Dendritic cell treated with granulocyte-macrophage colony-stimulating factor and Interleukin-4, amounts not matched to agents 40 ng/mL and 50 ng/mL, for 4 days (primary cell): ENCODE measurements around the gene SH2B3.

ENCODE experiments used
- H3K27ac Mint-ChIP-seq: one replicate; pipeline ENCODE4 v1.8.0; 2022; ENCODE audit warnings: mild to moderate bottlenecking, mixed read lengths
- H3K27me3 Mint-ChIP-seq: one replicate; pipeline ENCODE4 v1.8.0; 2022; ENCODE audit warnings: mild to moderate bottlenecking, mixed read lengths
- H3K36me3 Mint-ChIP-seq: one replicate; pipeline ENCODE4 v1.8.0; 2022; ENCODE audit warnings: low read depth, mixed read lengths
- H3K4me1 Mint-ChIP-seq: one replicate; pipeline ENCODE4 v1.8.0; 2022; ENCODE audit warnings: low read depth, mixed read lengths
- H3K4me3 Mint-ChIP-seq: one replicate; pipeline ENCODE4 v1.8.0; 2022; ENCODE audit warnings: mild to moderate bottlenecking, moderate library complexity, mixed read lengths
- H3K9me3 Mint-ChIP-seq: one replicate; pipeline ENCODE4 v1.8.0; 2022; ENCODE audit warnings: mixed read lengths
- intact Hi-C: fragments of 100-400 bp; cut with micrococcal nuclease; formaldehyde crosslinking; loops from one replicate; pipeline ENCODE4 v1.15.0; 2022

Gene SH2B3

DNA sequence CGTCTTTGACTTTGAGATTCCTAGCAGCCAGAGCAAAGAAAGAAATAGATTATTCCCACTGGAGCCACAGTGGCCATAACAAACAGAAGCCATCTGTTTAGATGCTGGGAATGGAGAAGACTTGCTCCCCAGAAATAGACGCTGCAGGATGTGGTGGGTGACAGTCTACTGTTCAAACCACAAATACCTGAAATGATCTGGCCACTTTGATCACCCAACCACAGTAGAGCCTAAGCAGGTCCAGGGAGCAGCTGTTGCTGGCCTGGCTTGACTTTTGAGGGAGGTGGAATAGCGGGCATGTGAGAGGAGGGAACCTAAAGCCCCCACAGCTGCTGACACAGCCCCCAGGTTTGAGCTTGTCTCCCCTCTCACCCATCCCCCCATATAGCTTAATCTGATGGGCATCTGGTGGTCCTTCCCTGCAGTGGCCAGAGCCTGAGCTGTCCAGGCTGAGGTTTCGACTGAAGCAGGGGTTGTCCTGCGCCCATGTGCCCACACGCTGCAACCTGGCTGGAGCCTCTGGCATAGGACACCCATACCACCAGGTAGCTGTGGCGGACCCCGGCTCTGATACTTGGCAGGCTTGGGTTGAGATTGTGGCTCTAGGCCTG is 38.7 kb downstream of the SH2B3 start:
- H3K36me3 Mint-ChIP-seq = peaks cover 99% of the 10 kb centered on the region
- H3K27ac Mint-ChIP-seq = peak overlapping the region; percentile 68
- H3K4me3 Mint-ChIP-seq = peak overlapping the region; percentile 39
- H3K27me3 Mint-ChIP-seq = no peaks in the 10 kb centered on the region
- H3K9me3 Mint-ChIP-seq = no peaks in the 10 kb centered on the region
- intact Hi-C loops = loop anchor here (2.0 kb wide), 1 partner anchor 46 kb away; no protein-coding TSS in a partner anchor
- H3K4me1 Mint-ChIP-seq = peaks cover 100% of the 10 kb centered on the region

DNA sequence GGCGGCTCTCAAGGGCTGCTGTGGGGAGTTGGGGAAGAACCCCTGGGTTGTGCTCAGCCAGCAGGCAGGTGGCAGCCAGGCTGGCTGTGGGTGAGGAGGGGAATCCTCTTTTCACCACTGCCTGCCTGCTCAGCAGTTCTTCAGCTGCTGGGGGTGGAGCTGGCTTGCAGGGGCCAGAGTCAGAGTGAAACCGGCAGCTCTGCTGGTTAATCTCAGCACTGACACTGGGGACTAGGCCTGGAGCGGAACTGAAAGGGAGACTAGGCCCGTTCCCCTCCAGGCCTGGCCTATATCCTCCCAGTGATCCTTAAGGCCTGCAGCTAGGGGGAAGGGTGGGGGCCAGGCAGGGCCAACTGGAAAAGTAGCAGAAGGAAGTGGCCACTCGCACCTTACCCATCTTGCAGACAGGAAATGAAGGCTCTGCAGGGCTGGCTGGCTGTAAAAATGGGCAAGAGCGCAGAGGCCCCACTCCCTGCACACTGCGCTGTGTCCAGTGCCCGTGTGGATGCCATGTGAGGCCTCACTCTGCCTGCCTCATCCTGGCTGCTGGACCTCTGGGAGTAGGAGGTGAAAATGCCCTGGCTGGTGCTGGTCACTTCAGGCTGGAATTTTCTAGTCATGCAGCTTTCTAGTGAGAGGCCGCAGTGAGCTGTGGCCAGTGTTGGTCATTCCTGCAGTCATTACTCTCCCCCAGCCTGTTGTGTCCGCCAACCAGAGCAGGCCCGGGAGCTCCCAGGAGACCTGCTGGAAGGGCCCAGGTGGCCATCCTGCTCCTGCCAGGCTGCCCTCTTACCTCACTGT is 39.4 kb downstream of the SH2B3 start:
- intact Hi-C loops = loop anchor here (2.0 kb wide), 1 partner anchor 46 kb away; no protein-coding TSS in a partner anchor
- Mint-ChIP-seq H3K36me3 (peaks cover 99% of the 10 kb centered on the region), H3K27ac (peak overlapping the region; percentile 68), H3K27me3 (no peaks in the 10 kb centered on the region), H3K9me3 (no peaks in the 10 kb centered on the region), H3K4me3 (peak overlapping the region; percentile 50), H3K4me1 (peaks cover 100% of the 10 kb centered on the region)

DNA sequence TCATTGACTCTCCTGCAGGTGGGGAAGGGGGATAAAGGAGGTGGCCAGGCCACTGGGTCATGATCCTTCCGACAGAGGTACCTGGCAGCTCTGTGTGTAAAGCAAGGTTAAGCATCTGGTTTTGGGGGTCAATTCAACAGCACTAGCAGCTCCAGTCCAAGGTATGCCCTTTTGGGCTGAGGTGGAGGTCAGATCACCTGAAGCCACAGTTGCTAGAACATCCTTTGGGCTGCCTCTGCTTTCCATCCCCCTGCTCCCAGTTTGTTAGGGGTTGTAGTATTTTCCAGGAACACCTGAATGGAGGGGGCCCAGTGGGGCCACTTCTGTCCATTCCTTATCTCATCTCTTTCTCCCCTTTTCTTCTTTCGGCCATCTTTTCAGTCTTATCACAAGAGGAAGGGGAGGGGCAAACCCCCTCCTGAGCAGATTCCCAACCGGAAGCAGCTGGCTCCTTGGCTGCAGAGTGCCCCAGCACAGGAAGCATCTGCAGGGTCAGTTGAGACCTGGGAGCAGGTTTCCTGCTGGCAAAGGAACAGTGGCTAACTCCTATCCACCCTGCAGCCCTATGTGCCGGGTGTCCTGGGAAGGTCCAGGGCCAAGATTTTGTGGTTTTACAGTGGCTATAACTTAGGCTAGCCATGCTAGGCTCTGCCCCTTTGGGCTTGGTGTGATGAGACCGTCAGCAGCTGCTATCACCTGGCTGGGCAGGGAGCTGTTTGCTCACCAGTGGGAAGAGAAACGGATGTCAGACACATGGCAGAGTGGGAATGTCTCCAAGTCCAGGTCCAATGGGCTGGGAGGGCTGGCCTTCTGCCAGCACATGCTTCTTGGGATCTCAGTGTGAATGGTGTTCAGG is 40.2 kb downstream of the SH2B3 start:
- H3K27ac Mint-ChIP-seq = peak overlapping the region; percentile 68
- H3K36me3 Mint-ChIP-seq = peaks cover 99% of the 10 kb centered on the region
- H3K27me3 Mint-ChIP-seq = no peaks in the 10 kb centered on the region
- intact Hi-C loops = loop anchor here (2.0 kb wide), 1 partner anchor 47 kb away; no protein-coding TSS in a partner anchor
- peaks cover 100% of the 10 kb centered on the region for H3K4me1 Mint-ChIP-seq
- H3K4me3 Mint-ChIP-seq = peak overlapping the region; percentile 50
- H3K9me3 Mint-ChIP-seq = no peaks in the 10 kb centered on the region

DNA sequence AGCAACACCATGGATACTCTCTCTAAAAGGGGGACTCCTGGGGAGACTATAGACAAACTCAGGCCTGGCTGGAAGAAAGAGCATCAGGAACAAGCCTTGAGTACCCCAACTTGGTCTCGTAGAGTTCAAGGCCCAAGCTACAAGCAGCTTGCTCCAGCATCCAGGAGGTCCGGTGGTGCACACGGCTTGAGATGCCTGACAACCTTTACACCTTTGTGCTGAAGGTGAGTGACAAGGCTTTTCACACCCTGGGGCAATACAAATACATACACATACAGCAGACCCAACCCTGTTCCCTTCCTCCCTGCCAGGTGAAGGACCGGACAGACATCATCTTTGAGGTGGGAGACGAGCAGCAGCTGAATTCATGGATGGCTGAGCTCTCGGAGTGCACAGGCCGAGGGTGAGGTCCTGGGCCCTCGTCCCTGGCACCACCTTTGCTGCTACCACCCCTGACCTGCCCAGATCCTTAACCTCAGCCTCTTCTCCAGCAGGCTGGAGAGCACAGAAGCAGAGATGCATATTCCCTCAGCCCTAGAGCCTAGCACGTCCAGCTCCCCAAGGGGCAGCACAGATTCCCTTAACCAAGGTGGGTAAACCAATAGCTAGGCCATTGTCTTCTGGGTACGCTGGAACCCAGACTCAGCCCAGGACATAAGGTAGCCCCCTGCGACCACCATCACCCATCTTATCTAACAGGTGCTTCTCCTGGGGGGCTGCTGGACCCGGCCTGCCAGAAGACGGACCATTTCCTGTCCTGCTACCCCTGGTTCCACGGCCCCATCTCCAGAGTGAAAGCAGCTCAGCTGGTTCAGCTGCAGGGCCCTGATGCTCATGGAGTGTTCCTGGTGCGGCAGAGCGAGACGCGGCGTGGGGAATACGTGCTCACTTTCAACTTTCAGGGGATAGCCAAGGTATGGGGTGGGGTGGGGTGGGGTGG is 41.2 kb downstream of the SH2B3 start:
- Mint-ChIP-seq H3K27me3 (no peaks in the 10 kb centered on the region), H3K4me1 (peaks cover 98% of the 10 kb centered on the region), H3K9me3 (no peaks in the 10 kb centered on the region), H3K4me3 (no peak overlapping the region), H3K27ac (peak overlapping the region; percentile 68), H3K36me3 (peaks cover 100% of the 10 kb centered on the region)
- intact Hi-C loops = no loop called here

- intact Hi-C loops = no loop called here
- Mint-ChIP-seq H3K4me3 (no peak overlapping the region), H3K27me3 (no peaks in the 10 kb centered on the region), H3K9me3 (no peaks in the 10 kb centered on the region), H3K36me3 (peaks cover 93% of the 10 kb centered on the region), H3K27ac (peak overlapping the region; percentile 85), H3K4me1 (peaks cover 90% of the 10 kb centered on the region)
Observed at GRCh38 chr12:111447571-111448265, 42.0 kb downstream of the SH2B3 start.

DNA sequence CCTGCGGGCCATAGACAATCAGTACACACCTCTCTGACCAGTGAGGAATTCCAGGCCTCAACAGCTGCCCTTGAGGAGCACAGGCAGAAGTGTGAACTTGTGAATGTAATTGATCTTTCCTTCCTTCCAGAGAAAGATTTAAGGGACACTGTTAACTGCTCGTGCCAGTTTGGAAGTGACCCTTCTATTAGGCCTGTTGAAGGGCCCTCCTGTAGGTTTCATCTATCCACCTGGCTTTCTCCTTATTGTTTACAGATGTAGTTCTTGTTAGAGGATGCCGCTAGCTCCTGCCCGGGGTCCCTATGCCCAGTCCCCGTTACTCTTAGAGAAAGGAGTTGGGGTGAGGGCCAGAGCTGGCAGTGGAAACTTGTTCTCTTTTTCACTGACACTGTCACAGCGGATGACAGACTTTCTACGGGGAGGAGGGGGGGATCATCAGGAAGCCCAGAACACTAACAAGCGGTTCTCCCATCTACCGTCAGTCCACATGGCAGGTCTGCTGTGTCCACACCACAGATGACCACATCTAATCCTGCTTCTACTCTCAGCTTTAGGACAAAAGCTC is 42.6 kb downstream of the SH2B3 start:
- Mint-ChIP-seq H3K4me1 (peaks cover 84% of the 10 kb centered on the region), H3K4me3 (no peak overlapping the region), H3K27ac (peak overlapping the region; percentile 85), H3K9me3 (no peaks in the 10 kb centered on the region), H3K36me3 (peaks cover 93% of the 10 kb centered on the region), H3K27me3 (no peaks in the 10 kb centered on the region)
- intact Hi-C loops = no loop called here

GRCh38 chr12:111448846-111449790 is 43.4 kb downstream of the SH2B3 start:
- Mint-ChIP-seq H3K27me3 (no peaks in the 10 kb centered on the region), H3K4me1 (peaks cover 76% of the 10 kb centered on the region), H3K36me3 (peaks cover 93% of the 10 kb centered on the region), H3K27ac (peak overlapping the region; percentile 85), H3K4me3 (no peak overlapping the region), H3K9me3 (no peaks in the 10 kb centered on the region)
- intact Hi-C loops = no loop called here

DNA sequence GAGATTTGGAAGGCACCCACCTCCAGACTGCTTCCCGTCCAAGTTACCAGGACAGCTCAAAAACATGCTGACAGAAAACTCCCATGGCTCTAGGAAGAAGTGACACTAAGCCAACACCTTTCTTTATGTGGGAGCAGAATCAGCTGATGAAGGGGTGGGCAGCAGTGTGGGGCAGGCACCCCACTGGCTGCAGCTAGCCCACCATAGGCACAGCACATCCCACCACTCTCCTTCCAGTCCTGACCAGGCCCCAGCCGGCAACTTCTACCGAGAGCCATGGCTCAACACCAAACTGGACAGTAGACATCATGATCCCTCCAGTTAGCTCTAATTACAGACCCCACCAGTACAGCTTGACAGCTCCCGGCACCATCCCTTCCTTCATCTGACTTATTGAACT is 45.0 kb downstream of the SH2B3 start:
- Mint-ChIP-seq H3K9me3 (no peaks in the 10 kb centered on the region), H3K36me3 (peaks cover 93% of the 10 kb centered on the region), H3K4me1 (peaks cover 61% of the 10 kb centered on the region), H3K27ac (peak overlapping the region; percentile 57), H3K4me3 (no peak overlapping the region), H3K27me3 (no peaks in the 10 kb centered on the region)
- intact Hi-C loops = loop anchor here (1.0 kb wide), 2 partner anchors 53 to 119 kb away; no protein-coding TSS in a partner anchor

DNA sequence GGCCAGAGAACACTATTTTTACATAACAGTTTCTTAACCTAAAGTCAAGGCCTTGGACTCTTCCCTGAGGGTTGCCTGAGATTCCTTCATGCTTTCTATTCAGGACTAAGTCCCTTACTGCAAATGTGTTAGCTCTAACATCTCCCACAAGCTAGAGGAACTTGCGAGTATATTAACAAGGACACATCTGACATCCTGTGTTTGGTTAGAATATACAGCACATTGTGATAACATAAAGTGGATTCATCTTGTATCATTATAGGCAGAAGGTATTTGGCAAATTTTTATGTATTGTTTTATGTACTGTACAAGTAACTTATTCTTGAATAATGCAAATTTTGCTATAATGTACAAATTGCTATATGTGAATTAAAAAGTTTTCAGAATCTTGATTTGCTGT is 45.5 kb downstream of the SH2B3 start:
- intact Hi-C loops = loop anchor here (1.0 kb wide), 2 partner anchors 54 to 120 kb away; no protein-coding TSS in a partner anchor
- H3K4me1 Mint-ChIP-seq = peaks cover 61% of the 10 kb centered on the region
- peaks cover 93% of the 10 kb centered on the region for H3K36me3 Mint-ChIP-seq
- H3K4me3 Mint-ChIP-seq = no peak overlapping the region
- no peaks in the 10 kb centered on the region for H3K27me3 Mint-ChIP-seq
- H3K27ac Mint-ChIP-seq = peak overlapping the region; percentile 57
- H3K9me3 Mint-ChIP-seq = no peaks in the 10 kb centered on the region

- no peaks in the 10 kb centered on the region for H3K9me3 Mint-ChIP-seq
- H3K27me3 Mint-ChIP-seq = no peaks in the 10 kb centered on the region
- no peak overlapping the region for H3K27ac Mint-ChIP-seq
- H3K36me3 Mint-ChIP-seq = peaks cover 91% of the 10 kb centered on the region
- intact Hi-C loops = loop anchor here (1.0 kb wide), 2 partner anchors 54 to 120 kb away; no protein-coding TSS in a partner anchor
- no peak overlapping the region for H3K4me3 Mint-ChIP-seq
- peaks cover 57% of the 10 kb centered on the region for H3K4me1 Mint-ChIP-seq
Observed at GRCh38 chr12:111451649-111452129, 46.0 kb downstream of the SH2B3 start.
